Thyroid gland (tissue), 4 donors: ENCODE data around the gene TRIP4. TPM values are rescaled to one million over a fixed set of nuclear protein-coding genes. Genes with fewer than 3 reads are reported as not detected.

Source experiments
- DNase-seq, 2 donors: peaks; one replicate each; pipeline ENCODE4 v3.0.0-alpha.2; 2019
- H3K27ac ChIP-seq, 3 donors: fragments of 200-600 bp; sonication (generic); 1 replicate in 2 of 3; 2 replicates in 1 of 3; pipeline ENCODE4 v1.5.1; 2016 to 2019; ENCODE audit warnings: mild to moderate bottlenecking in 1 of 3, moderate library complexity in 1 of 3
- H3K27me3 ChIP-seq: fragments of 200-600 bp; sonication (generic); one replicate; pipeline ENCODE4 v1.5.1; 2019
- H3K36me3 ChIP-seq, 2 donors: fragments of 200-600 bp; sonication (generic); one replicate each; pipeline ENCODE4 v1.5.1; 2016 to 2019
- H3K4me1 ChIP-seq, 2 donors: fragments of 200-600 bp; sonication (generic); one replicate each; pipeline ENCODE4 v1.5.1; 2017 to 2019
- H3K4me3 ChIP-seq, 3 donors: fragments of 200-600 bp; sonication (generic); replicated peaks in 1 of 3; 1 replicate in 2 of 3; 2 replicates in 1 of 3; pipeline ENCODE4 v1.5.1; 2016; ENCODE audit warnings: mild to moderate bottlenecking in 1 of 3
- H3K9me3 ChIP-seq: fragments of 200-600 bp; sonication (generic); one replicate; pipeline ENCODE4 v1.5.1; 2017
- CTCF ChIP-seq, 6 experiments: fragments of 200-600 bp in 3 of 6; fragments of 450-650 bp in 3 of 6; sonication (generic) in 3 of 6; IDR thresholded peaks; one replicate each; pipeline ENCODE4 v1.5.1; 2016 to 2019; ENCODE audit warnings: antibody characterized with exemption in 6 of 6, mild to moderate bottlenecking in 2 of 6, inconsistent platforms in 1 of 6, moderate library complexity in 1 of 6
- POLR2A ChIP-seq, 2 donors: fragments of 450-650 bp; IDR thresholded peaks; one replicate each; pipeline ENCODE4 v1.6.1; 2017; ENCODE audit warnings: antibody characterized with exemption in 2 of 2, mild to moderate bottlenecking in 2 of 2, moderate library complexity in 1 of 2
- WGBS, 2 donors: methylation state at CpG; one replicate each; pipeline ENCODE4 v1.1.5; 2017; 5-methylcytosine and 5-hydroxymethylcytosine counted together
- intact Hi-C: fragments of 100-400 bp; cut with DNase I; formaldehyde crosslinking; loops from one replicate; pipeline ENCODE4 v1.15.1; 2023
- total RNA-seq, 4 donors: library from RNA; depleted of rRNA; stranded (reverse); fragments of >200 nt; gene quantifications; one replicate each; pipeline ENCODE4 v1.2.3, GENCODE V29; 2016

The TRIP4 gene
- total RNA-seq, 4 donors from 2014 or later, result 13.7 to 39.6 (median 21.7) TPM

GRCh38 chr15:64478863-64479262 is 91.2 kb downstream of the TRIP4 start:
- Histone ChIP-seq H3K9me3 (no peaks in the 10 kb centered on the region), H3K27ac (no peak overlapping the region), H3K36me3 (no peaks in the 10 kb centered on the region), H3K4me1 (peaks cover 5 to 6% of the 10 kb centered on the region in 2 donors), H3K4me3 (no peak overlapping the region), H3K27me3 (no peaks in the 10 kb centered on the region)
- 0% methylated on average over 1 of the region's 1 CpG for WGBS, 2 donors
- DNase-seq, result no peak
- intact Hi-C loops, result no loop called here
- TF ChIP-seq CTCF (IDR thresholded peaks at IDR 0.05) (no peak), POLR2A (IDR thresholded peaks at IDR 0.05) (no peak)

GRCh38 chr15:64480891-64481290 is 93.3 kb downstream of the TRIP4 start:
- Histone ChIP-seq H3K4me1 (peaks cover 5 to 6% of the 10 kb centered on the region in 2 donors), H3K4me3 (no peak overlapping the region), H3K36me3 (no peaks in the 10 kb centered on the region), H3K27ac (no peak overlapping the region), H3K9me3 (no peaks in the 10 kb centered on the region), H3K27me3 (no peaks in the 10 kb centered on the region)
- DNase-seq, result no peak
- intact Hi-C loops, result no loop called here
- WGBS, 2 donors, result 83 to 87% methylated on average over 4 of the region's 4 CpGs
- no peak for TF ChIP-seq POLR2A (IDR thresholded peaks at IDR 0.05)
- no peak for TF ChIP-seq CTCF (IDR thresholded peaks at IDR 0.05)

- Histone ChIP-seq H3K4me3 (no peak overlapping the region), H3K27ac (no peak overlapping the region), H3K9me3 (no peaks in the 10 kb centered on the region), H3K4me1 (peaks cover under 1 to 2% of the 10 kb centered on the region in 2 donors), H3K27me3 (no peaks in the 10 kb centered on the region), H3K36me3 (no peaks in the 10 kb centered on the region)
- no peak for DNase-seq
- intact Hi-C loops, result no loop called here
- TF ChIP-seq POLR2A (IDR thresholded peaks at IDR 0.05) (no peak), CTCF (IDR thresholded peaks at IDR 0.05) (no peak)
Observed at GRCh38 chr15:64483749-64484148, 96.1 kb downstream of the TRIP4 start.

DNA sequence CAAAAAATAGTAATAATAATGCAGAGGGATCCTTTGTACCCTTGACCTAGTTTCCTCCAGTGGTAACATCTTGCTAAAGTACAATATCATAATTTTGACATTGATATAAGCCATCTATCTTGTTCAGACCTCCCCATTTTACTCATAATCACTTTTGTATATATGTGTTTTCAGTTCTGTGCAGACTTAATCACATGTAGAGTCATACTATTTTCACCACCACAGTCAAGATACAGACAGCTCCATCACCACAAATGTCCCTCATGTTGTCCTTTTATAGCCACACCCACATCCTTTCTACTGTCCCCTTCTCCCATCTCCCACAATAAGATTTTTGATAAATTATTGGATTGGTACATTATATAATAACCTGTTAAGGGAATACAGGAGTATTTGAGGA is 98.2 kb downstream of the TRIP4 start:
- intact Hi-C loops, result no loop called here
- no peak overlapping the region for H3K4me3 ChIP-seq
- H3K27me3 ChIP-seq, result no peaks in the 10 kb centered on the region
- no peaks in the 10 kb centered on the region for H3K4me1 ChIP-seq
- no peaks in the 10 kb centered on the region for H3K36me3 ChIP-seq
- no peak overlapping the region for H3K27ac ChIP-seq
- H3K9me3 ChIP-seq, result no peaks in the 10 kb centered on the region
- DNase-seq, result no peak
- TF ChIP-seq CTCF (IDR thresholded peaks at IDR 0.05), result no peak
- no peak for TF ChIP-seq POLR2A (IDR thresholded peaks at IDR 0.05)

DNA sequence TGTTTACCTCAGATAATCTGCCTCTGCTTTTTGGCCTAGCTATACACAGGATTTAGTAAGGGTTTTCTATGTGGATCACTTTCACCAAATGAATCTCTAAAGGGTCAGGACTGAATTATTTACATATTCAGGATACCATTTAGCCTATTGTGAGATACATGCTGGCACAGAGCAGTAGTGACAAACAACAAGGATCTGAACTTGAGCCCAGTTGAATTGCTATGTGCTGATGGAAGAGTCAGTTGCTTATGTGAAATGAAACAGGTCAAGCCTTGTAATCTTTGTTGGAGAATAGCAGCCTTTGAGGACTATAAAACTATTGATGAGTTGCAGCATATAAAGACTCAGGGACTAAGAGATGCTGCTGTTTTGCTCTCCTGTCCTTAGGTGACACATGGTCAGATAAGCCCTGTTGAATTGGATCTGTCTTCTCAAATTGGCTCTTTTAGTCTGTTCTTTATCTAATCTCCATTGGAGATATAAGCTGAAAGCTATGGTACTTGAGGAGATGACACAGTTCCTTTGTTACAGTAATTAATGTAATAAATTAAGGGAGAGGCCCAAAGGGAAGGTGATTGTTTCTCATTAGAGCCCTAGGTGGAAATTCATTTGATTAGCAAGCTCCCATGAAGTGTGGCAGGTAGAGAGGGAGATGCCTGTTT is 103.1 kb downstream of the TRIP4 start:
- Histone ChIP-seq H3K27ac (no peak overlapping the region), H3K4me1 (no peaks in the 10 kb centered on the region), H3K36me3 (no peaks in the 10 kb centered on the region), H3K9me3 (no peaks in the 10 kb centered on the region), H3K27me3 (no peaks in the 10 kb centered on the region), H3K4me3 (no peak overlapping the region)
- TF ChIP-seq POLR2A (IDR thresholded peaks at IDR 0.05), result no peak
- no peak for TF ChIP-seq CTCF (IDR thresholded peaks at IDR 0.05)
- intact Hi-C loops, result no loop called here
- no peak for DNase-seq
